GM12878 (cell line): Measurements from ENCODE around the gene GPSM1. TPM values are rescaled to one million over a fixed set of nuclear protein-coding genes. Genes with fewer than 3 reads are reported as not detected.

ENCODE experiments used
- ATAC-seq: fragments of 200-7000 bp; cut with Tn5 transposase; 3 replicates; pipeline ENCODE4 v1.9.1; 2020; ENCODE audit warnings: mild to moderate bottlenecking, moderate library complexity
- BruUV-seq: library from RNA; stranded (reverse); fragments of 400-500 nt; replicated peaks from 2 replicates; lab custom pipeline; 2021; lab: Mats Ljungman, UMichigan
- CTCF ChIA-PET: fragments of 300-600 bp; sonication (Branson Sonifier 250); formaldehyde crosslinking; extraction: SDS; loops from one replicate; lab custom pipeline; 2021; ENCODE audit warnings: inconsistent platforms; lab: Yijun Ruan, JAX
- POLR2A ChIA-PET: fragments of 350-600 bp; formaldehyde crosslinking; extraction: SDS; loops from one replicate; lab custom pipeline; 2021; ENCODE audit warnings: inconsistent platforms; lab: Charles Lee
- RAD21 ChIA-PET: fragments of 300-600 bp; sonication (Branson Sonifier 250); formaldehyde crosslinking; loops from one replicate; lab custom pipeline; 2023; ENCODE audit warnings: antibody characterized with exemption; ENCODE audit not compliant: unreplicated experiment; lab: Charles Lee
- SMC1A ChIA-PET: fragments of 300-600 bp; sonication (Branson Sonifier 250); formaldehyde crosslinking; loops from one replicate; lab custom pipeline; 2023; ENCODE audit not compliant: unreplicated experiment, uncharacterized antibody; lab: Charles Lee
- DNase-seq: peaks from one replicate; pipeline ENCODE4 v3.0.0-alpha.2; 2011; ENCODE audit warnings: low read depth, low spot score
- FAIRE-seq: peaks from 3 replicates; lab custom pipeline; 2011; peaks lifted over from hg19 to GRCh38; lab: Jason Lieb, UNC
- H2AFZ ChIP-seq: 2 replicates; pipeline ENCODE4 v1.6.0; 2011; ENCODE audit warnings: low read depth, low read length, control low read depth; ENCODE audit not compliant: control insufficient read depth
- H3K27ac ChIP-seq: 2 replicates; pipeline ENCODE4 v1.5.1; 2011; ENCODE audit warnings: control low read depth; ENCODE audit not compliant: control insufficient read depth, insufficient read depth
- H3K27me3 ChIP-seq, 2 experiments: replicated peaks in 1 of 2; 2 replicates each; pipeline versions ENCODE4 v1.6.0 to v1.6.1; 2011; ENCODE audit warnings: low read length in 1 of 2; ENCODE audit not compliant: control insufficient read depth in 2 of 2, insufficient read depth in 2 of 2
- H3K36me3 ChIP-seq, 2 experiments: 2 replicates each; pipeline ENCODE4 v1.5.1; 2011; ENCODE audit warnings: low read length in 1 of 2; ENCODE audit not compliant: control insufficient read depth in 2 of 2, insufficient read depth in 2 of 2
- H3K4me1 ChIP-seq: 2 replicates; pipeline ENCODE4 v1.6.1; 2011; ENCODE audit warnings: mild to moderate bottlenecking, low read length, moderate library complexity, mixed read lengths; ENCODE audit not compliant: control insufficient read depth, insufficient read depth
- H3K4me2 ChIP-seq: 2 replicates; pipeline ENCODE4 v1.6.0; 2011; ENCODE audit warnings: control low read depth; ENCODE audit not compliant: control insufficient read depth, insufficient read depth
- H3K4me3 ChIP-seq: fragments of 200-600 bp; sonication (generic); 2 replicates; pipeline ENCODE4 v1.5.1; 2016
- H3K79me2 ChIP-seq: 2 replicates; pipeline ENCODE4 v1.6.0; 2011; ENCODE audit warnings: low read length; ENCODE audit not compliant: control insufficient read depth, insufficient read depth
- H3K9ac ChIP-seq: 2 replicates; pipeline ENCODE4 v1.8.0; 2011; ENCODE audit warnings: low read length, control low read depth, mixed read lengths; ENCODE audit not compliant: control insufficient read depth, insufficient read depth
- H3K9me3 ChIP-seq: replicated peaks from 3 replicates; pipeline ENCODE4 v1.5.1; 2011; ENCODE audit warnings: mild to moderate bottlenecking, low read length; ENCODE audit not compliant: control insufficient read depth, insufficient read depth
- H4K20me1 ChIP-seq: 2 replicates; pipeline ENCODE4 v1.6.0; 2011; ENCODE audit not compliant: control insufficient read depth, insufficient read depth
- ASH2L ChIP-seq: fragments of 300-600, 200-600 bp; sonication (generic); IDR thresholded peaks from 2 replicates; pipeline ENCODE4 v1.6.1; 2017; ENCODE audit warnings: low read depth, mild to moderate bottlenecking, borderline replicate concordance
- BMI1 ChIP-seq: fragments of 450-650 bp; IDR thresholded peaks from 2 replicates; pipeline ENCODE4 v1.6.1; 2016; ENCODE audit warnings: mild to moderate bottlenecking, moderate library complexity, borderline replicate concordance
- EGR1 ChIP-seq, 2 experiments: IDR thresholded peaks; 1 replicate in 1 of 2; 2 replicates in 1 of 2; pipeline ENCODE4 v1.6.1; 2011 to 2012; ENCODE audit warnings: low read depth in 2 of 2, low read length in 2 of 2, borderline replicate concordance in 1 of 2, mild to moderate bottlenecking in 1 of 2, moderate library complexity in 1 of 2
- EP300 ChIP-seq, 2 experiments: fragments of 150-350 bp in 1 of 2; IDR thresholded peaks; 2 replicates each; pipeline ENCODE4 v1.6.1; 2011 to 2012; ENCODE audit warnings: low read depth in 2 of 2, low read length in 2 of 2, borderline replicate concordance in 1 of 2, improper control_type of control experiment in 1 of 2, inconsistent platforms in 1 of 2; ENCODE audit not compliant: control insufficient read depth in 1 of 2
- ESRRA ChIP-seq: IDR thresholded peaks from 2 replicates; pipeline ENCODE4 v1.6.1; 2012; ENCODE audit warnings: mild to moderate bottlenecking, low read length, improper control_type of control experiment
- ETV6 ChIP-seq, 2 experiments: fragments of 450-650 bp in 1 of 2; IDR thresholded peaks in 1 of 2; conservative IDR thresholded peaks in 1 of 2; 2 replicates each; pipeline ENCODE4 v1.6.1; 2014; ENCODE audit warnings: antibody characterized with exemption in 1 of 2, borderline replicate concordance in 1 of 2, low read depth in 1 of 2, mild to moderate bottlenecking in 1 of 2, moderate library complexity in 1 of 2
- HDAC2 ChIP-seq: fragments of 200-600 bp; sonication (generic); IDR thresholded peaks from 2 replicates; pipeline ENCODE4 v1.6.1; 2017
- JUND ChIP-seq: IDR thresholded peaks from 2 replicates; pipeline ENCODE4 v1.6.1; 2012; ENCODE audit warnings: low read depth, mild to moderate bottlenecking, low read length, improper control_type of control experiment, moderate library complexity
- MYC ChIP-seq: IDR thresholded peaks from 2 replicates; pipeline ENCODE4 v1.6.1; 2011; ENCODE audit warnings: mild to moderate bottlenecking, low read length, moderate library complexity, inconsistent platforms; ENCODE audit not compliant: insufficient read depth, insufficient replicate concordance, insufficient read length, severe bottlenecking
- NR2F1 ChIP-seq: fragments of 450-650 bp; conservative IDR thresholded peaks from 2 replicates; pipeline ENCODE4 v1.6.1; 2017; ENCODE audit warnings: mild to moderate bottlenecking
- PAX5 ChIP-seq: IDR thresholded peaks from 2 replicates; pipeline ENCODE4 v1.6.1; 2011; ENCODE audit warnings: low read depth, low read length, borderline replicate concordance
- PBX3 ChIP-seq: IDR thresholded peaks from 2 replicates; pipeline ENCODE4 v1.6.1; 2011; ENCODE audit warnings: mild to moderate bottlenecking, low read depth, low read length, moderate library complexity; ENCODE audit not compliant: insufficient replicate concordance
- PKNOX1 ChIP-seq: fragments of 450-650 bp; IDR thresholded peaks from 2 replicates; pipeline ENCODE4 v1.6.1; 2016; ENCODE audit warnings: mild to moderate bottlenecking
- RELA ChIP-seq: fragments of 450-650 bp; IDR thresholded peaks from 2 replicates; pipeline ENCODE4 v1.8.0; 2014; ENCODE audit warnings: borderline replicate concordance; ENCODE audit not compliant: partially characterized antibody
- STAT1 ChIP-seq: fragments of 450-650 bp; conservative IDR thresholded peaks from 2 replicates; pipeline ENCODE4 v1.6.1; 2014; ENCODE audit warnings: antibody characterized with exemption, mild to moderate bottlenecking
- TAF1 ChIP-seq: IDR thresholded peaks from 2 replicates; pipeline ENCODE4 v1.6.1; 2011; ENCODE audit warnings: mild to moderate bottlenecking, low read depth, low read length, borderline replicate concordance
- TARDBP ChIP-seq: IDR thresholded peaks from 2 replicates; pipeline ENCODE4 v1.6.1; 2016; ENCODE audit warnings: borderline replicate concordance
- TCF3 ChIP-seq: IDR thresholded peaks from 2 replicates; pipeline ENCODE4 v1.6.1; 2012; ENCODE audit warnings: low read depth, mild to moderate bottlenecking, low read length, borderline replicate concordance; ENCODE audit not compliant: insufficient read depth
- YBX1 ChIP-seq: fragments of 450-650 bp; IDR thresholded peaks from 2 replicates; pipeline ENCODE4 v1.6.1; 2016; ENCODE audit warnings: antibody characterized with exemption
- ZNF207 ChIP-seq: fragments of 450-650 bp; IDR thresholded peaks from 2 replicates; pipeline ENCODE4 v1.6.1; 2014; ENCODE audit warnings: antibody characterized with exemption, mild to moderate bottlenecking, borderline replicate concordance
- WGBS: methylation state at CpG from one replicate; pipeline ENCODE4 v1.1.6; 2016; ENCODE audit warnings: low lambda C conversion rate; ENCODE audit not compliant: insufficient replicate concordance, insufficient coverage; ENCODE audit errors: missing lambda C conversion rate; 5-methylcytosine and 5-hydroxymethylcytosine counted together
- in situ Hi-C: fragments of 300-500 bp; cut with MboI; formaldehyde crosslinking; loops from 9 replicates; pipeline ENCODE4 v1.14.3; 2018; ENCODE audit warnings: mixed read lengths
- intact Hi-C: fragments of 100-400 bp; cut with micrococcal nuclease; formaldehyde crosslinking; loops from one replicate; pipeline ENCODE4 v1.14.2; 2022; ENCODE audit not compliant: unreplicated experiment
- polyA plus RNA-seq, 11 experiments: library from polyadenylated mRNA; depleted of rRNA in 4 of 11; unstranded in 6 of 11; stranded (reverse) in 5 of 11; fragments of >200 nt; fragmentation: Nextera tagmentation in 4 of 11; fragmentation: Illumina TruSeq in 1 of 11; extraction: Ambion mirVana in 4 of 11; extraction: Trizol in 1 of 11; gene quantifications; 1 replicate in 1 of 11; 2 replicates in 10 of 11; pipeline versions ENCODE4 v1.2.1 to v1.2.3, GENCODE V29; 2011 to 2016; ENCODE audit warnings: inconsistent platforms in 2 of 11, missing spikeins in 2 of 11, low read depth in 1 of 11
- total RNA-seq, 4 experiments: library from RNA; depleted of rRNA in 3 of 4; stranded (reverse); fragments of >200 nt in 3 of 4; fragmentation: Illumina TruSeq in 1 of 4; extraction: Trizol in 1 of 4; gene quantifications; 2 replicates each; pipeline versions ENCODE4 v1.2.1 to v1.2.3, GENCODE V29; 2013 to 2021

GPSM1 gene
- total and polyA plus RNA-seq, 10 of the 15 experiments (the other 5 are each of a cell fraction or from before 2014, with no cell fraction given) = 0.04 to 0.10 (median 0.10) TPM; not detected in 7

GRCh38 chr9:136302527-136302926 is 24.8 kb upstream of the GPSM1 start (continued):
- TF ChIP-seq PKNOX1 (no peak), YBX1 (no peak), JUND (no peak), EGR1 (IDR thresholded peaks at IDR 0.05; ENCODE audit: borderline replicate concordance in 1 of 2, low read depth in 2 of 2, low read length in 2 of 2) (no peak), ASH2L (no peak), HDAC2 (no peak), TAF1 (no peak)

- no TSS peak for BruUV-seq
- H3K36me3 ChIP-seq = no peaks in the 10 kb centered on the region
- no peak overlapping the region for H3K9ac ChIP-seq
- DNase-seq = no peak
- in situ Hi-C loops (no loop called here), intact Hi-C loops (no loop called here)
- no peaks in the 10 kb centered on the region for H3K27me3 ChIP-seq
- WGBS = 52% methylated on average over 34 of the region's 34 CpGs
- no peak for ATAC-seq
- CTCF ChIA-PET = no interaction called here
- RAD21 ChIA-PET = no interaction called here
- no peak for TF ChIP-seq PAX5
- no peak for TF ChIP-seq BMI1
- no peak for TF ChIP-seq MYC
- no peak for TF ChIP-seq JUND
- TF ChIP-seq NR2F1 = no peak
- no peak for TF ChIP-seq TCF3
- no peak for TF ChIP-seq ESRRA
- TF ChIP-seq ETV6 (conservative IDR thresholded peaks at IDR 0.05 in 1 of 2, IDR thresholded peaks at IDR 0.05 in 1 of 2; ENCODE audit: borderline replicate concordance in 1 of 2, low read depth in 1 of 2) = no peak
- TF ChIP-seq TAF1 = no peak
- TF ChIP-seq RELA = no peak
- TF ChIP-seq STAT1 = no peak
- no peak for TF ChIP-seq PBX3
- no peak for TF ChIP-seq HDAC2
- no peak for TF ChIP-seq TARDBP
- no peak for TF ChIP-seq ZNF207
- TF ChIP-seq EP300 (IDR thresholded peaks at IDR 0.05; ENCODE audit: borderline replicate concordance in 1 of 2, control insufficient read depth in 1 of 2, low read depth in 2 of 2, low read length in 2 of 2) = no peak
- H2AFZ ChIP-seq = no peak overlapping the region
- H3K4me3 ChIP-seq = no peak overlapping the region
- H3K4me1 ChIP-seq = no peaks in the 10 kb centered on the region
- H3K9me3 ChIP-seq = no peaks in the 10 kb centered on the region
- H3K4me2 ChIP-seq = no peak overlapping the region
- SMC1A ChIA-PET = no interaction called here
- FAIRE-seq = no peak
- H4K20me1 ChIP-seq = no peaks in the 10 kb centered on the region
- no peak overlapping the region for H3K27ac ChIP-seq
- POLR2A ChIA-PET = no interaction called here
- H3K79me2 ChIP-seq = no peaks in the 10 kb centered on the region
Measured at GRCh38 chr9:136303066-136303824, 24.1 kb upstream of the GPSM1 start.
